ENCODE results near the gene RAI1. TPM values are rescaled to one million over a fixed set of nuclear protein-coding genes. Genes with fewer than 3 reads are reported as not detected.

Gene RAI1
- total RNA-seq, 1 donor from 2014 or later: 38.1 TPM

DNA sequence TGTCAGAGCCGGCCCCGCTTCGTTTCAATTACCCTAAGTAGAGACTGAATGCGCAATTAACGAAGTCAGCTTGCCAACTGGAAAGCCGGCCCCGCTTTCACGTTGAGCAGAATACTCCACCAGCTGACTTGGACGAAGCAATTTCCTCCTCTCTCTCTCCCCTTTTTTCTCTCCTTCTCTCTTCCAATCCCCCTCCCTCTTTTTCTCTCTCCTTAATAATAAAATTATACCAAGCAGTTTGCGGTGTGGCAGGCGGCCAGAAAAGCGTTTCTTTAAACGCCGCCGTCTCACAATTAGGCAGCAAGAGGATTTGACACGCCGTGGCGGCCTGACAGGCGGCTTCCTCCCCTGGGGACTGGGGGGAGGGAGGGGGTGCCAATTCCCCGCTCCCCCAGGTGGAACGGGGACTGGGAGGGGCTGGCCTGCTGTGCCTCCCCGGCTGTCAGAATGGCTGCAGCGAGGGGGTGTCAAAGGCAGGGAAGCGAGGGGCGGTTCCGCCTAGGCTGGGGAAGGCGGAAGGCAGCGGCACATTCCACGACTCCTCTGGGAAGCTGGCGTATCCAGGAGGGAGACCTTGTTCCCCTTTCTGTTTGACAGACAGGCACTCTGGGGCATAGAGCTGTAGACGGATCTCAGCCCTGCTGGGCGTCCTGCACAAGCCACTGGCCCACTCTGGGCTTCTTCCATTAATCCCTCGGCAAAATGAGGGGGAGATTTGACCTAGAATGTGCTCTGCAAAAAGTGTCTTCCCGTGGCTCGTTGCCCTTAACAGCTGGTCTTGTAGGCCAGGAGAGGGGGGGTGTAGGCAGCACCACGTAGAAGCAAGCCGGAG lies 102.8 kb downstream of the RAI1 start:
- H3K4me3 ChIP-seq: peak overlapping the region; percentile 55
- intact Hi-C loops (cut with DNase I): no loop called here
- H3K27me3 ChIP-seq: no peaks in the 10 kb centered on the region
- no peaks in the 10 kb centered on the region for H3K36me3 ChIP-seq
- DNase-seq: no peak
- H3K9me3 ChIP-seq: no peaks in the 10 kb centered on the region
- H3K4me1 ChIP-seq: peaks cover 42% of the 10 kb centered on the region
- TF ChIP-seq, protein P1, sequence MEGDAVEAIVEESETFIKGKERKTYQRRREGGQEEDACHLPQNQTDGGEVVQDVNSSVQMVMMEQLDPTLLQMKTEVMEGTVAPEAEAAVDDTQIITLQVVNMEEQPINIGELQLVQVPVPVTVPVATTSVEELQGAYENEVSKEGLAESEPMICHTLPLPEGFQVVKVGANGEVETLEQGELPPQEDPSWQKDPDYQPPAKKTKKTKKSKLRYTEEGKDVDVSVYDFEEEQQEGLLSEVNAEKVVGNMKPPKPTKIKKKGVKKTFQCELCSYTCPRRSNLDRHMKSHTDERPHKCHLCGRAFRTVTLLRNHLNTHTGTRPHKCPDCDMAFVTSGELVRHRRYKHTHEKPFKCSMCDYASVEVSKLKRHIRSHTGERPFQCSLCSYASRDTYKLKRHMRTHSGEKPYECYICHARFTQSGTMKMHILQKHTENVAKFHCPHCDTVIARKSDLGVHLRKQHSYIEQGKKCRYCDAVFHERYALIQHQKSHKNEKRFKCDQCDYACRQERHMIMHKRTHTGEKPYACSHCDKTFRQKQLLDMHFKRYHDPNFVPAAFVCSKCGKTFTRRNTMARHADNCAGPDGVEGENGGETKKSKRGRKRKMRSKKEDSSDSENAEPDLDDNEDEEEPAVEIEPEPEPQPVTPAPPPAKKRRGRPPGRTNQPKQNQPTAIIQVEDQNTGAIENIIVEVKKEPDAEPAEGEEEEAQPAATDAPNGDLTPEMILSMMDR (IDR thresholded peaks at IDR 0.05): no peak
- peak; percentile 8 for ATAC-seq
- peak overlapping the region; percentile 14 for H3K27ac ChIP-seq

DNA sequence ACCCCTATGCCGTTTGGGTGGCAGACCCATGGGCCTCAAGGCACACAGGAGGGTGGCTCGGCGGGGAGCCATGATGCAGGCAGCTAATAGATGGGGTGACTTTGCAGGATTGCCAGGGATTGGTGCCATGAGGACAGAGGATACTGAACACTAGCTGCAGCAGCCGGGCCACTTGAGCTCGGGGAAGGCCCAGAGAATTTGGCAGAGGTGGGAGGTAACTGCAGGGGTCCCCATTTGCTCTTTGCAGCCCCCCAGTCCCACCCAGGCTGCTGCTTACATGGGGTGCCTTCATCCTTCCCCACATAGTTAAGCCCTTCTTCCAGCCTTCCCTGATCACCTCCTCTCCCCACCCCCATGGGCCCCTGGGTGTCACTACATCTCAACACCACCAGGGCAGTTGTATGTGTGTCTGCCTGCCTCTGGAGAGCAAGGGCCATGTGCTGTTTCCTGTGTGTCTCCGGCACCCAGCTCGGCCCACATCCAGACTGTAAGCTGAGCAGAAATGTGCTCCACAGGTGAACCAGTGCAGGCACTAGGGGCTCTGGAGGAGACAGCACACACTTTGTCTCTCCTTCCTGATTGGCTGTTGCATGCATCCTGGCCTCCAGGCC lies 103.5 kb downstream of the RAI1 start:
- Histone ChIP-seq H3K27ac (no peak overlapping the region), H3K36me3 (no peaks in the 10 kb centered on the region), H3K4me3 (no peak overlapping the region), H3K27me3 (no peaks in the 10 kb centered on the region), H3K4me1 (peaks cover 38% of the 10 kb centered on the region), H3K9me3 (no peaks in the 10 kb centered on the region)
- intact Hi-C loops (cut with DNase I): no loop called here
- ATAC-seq: no peak
- DNase-seq: no peak
- TF ChIP-seq, protein P1 (IDR thresholded peaks at IDR 0.05): no peak

DNA sequence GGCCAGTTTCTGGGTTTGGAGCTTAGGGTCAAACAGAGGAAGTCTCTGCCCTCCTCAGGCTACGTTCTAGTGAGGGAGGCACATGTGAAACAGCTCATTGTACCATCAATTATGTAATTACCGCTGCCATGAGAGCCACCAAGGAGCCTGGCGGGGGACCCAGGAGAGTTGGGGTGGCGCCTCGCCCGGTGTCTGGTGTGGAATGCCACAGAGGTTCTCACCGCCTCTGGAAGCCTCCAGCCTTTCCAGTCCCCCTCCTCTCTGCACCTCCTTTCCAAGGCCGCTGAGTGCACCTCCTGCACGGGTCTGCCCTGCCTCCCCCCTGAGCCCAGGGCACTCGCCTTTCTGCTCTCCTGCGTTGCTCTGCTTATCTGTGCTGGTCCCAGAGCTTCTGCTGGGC lies 104.1 kb downstream of the RAI1 start:
- no peaks in the 10 kb centered on the region for H3K9me3 ChIP-seq
- ATAC-seq (no peak), DNase-seq (no peak)
- H3K4me1 ChIP-seq: peaks cover 37% of the 10 kb centered on the region
- H3K36me3 ChIP-seq: no peaks in the 10 kb centered on the region
- intact Hi-C loops (cut with DNase I): no loop called here
- H3K27ac ChIP-seq: no peak overlapping the region
- H3K4me3 ChIP-seq: no peak overlapping the region
- TF ChIP-seq, protein P1 (IDR thresholded peaks at IDR 0.05): no peak
- H3K27me3 ChIP-seq: no peaks in the 10 kb centered on the region

DNA sequence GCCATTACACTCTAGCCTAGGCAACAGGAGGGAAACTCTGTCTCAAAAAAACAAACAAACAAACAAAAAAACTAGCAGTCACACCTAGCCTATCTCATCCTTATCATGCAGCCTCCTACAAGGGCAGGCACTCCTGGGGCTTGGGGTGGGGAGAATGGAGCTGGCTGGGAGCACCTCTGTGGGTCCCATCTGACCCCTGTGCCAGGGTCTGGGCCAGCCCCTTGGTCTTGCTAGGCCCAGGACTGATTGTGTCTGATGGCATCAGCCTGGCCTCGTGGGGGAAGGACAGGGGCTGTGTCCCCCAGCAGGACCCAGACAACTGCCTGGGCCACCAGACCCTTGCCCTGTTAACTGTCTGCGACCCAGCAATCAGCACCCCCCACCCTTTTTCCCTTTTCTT lies 105.7 kb downstream of the RAI1 start:
- ATAC-seq (no peak), DNase-seq (no peak)
- no peaks in the 10 kb centered on the region for H3K9me3 ChIP-seq
- peaks cover 21% of the 10 kb centered on the region for H3K4me1 ChIP-seq
- no peak overlapping the region for H3K27ac ChIP-seq
- TF ChIP-seq, protein P1 (IDR thresholded peaks at IDR 0.05): no peak
- H3K27me3 ChIP-seq: no peaks in the 10 kb centered on the region
- H3K36me3 ChIP-seq: no peaks in the 10 kb centered on the region
- no peak overlapping the region for H3K4me3 ChIP-seq
- intact Hi-C loops (cut with DNase I): no loop called here

DNA sequence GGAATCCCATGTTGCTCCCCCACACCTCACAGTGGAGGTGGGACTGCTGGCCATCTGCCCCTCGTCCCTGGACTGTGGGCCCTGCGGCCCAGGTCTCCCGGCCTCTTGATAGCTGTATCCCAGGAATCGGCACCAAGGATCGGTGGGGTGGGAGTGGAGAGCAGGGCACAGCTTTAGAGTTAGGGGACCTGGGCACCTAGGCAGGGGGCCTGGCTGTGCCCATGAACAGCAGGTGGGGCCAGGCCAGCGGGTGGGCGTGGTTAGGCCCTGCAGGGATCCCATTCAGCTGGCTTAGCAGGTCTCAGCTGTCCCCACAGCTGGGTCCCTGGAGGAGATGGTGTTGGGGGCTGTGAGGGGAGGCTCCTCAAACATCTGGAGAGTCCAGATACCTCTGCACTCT lies 106.3 kb downstream of the RAI1 start:
- no peak overlapping the region for H3K4me3 ChIP-seq
- H3K9me3 ChIP-seq: no peaks in the 10 kb centered on the region
- no peaks in the 10 kb centered on the region for H3K27me3 ChIP-seq
- no peak for ATAC-seq
- peaks cover 25% of the 10 kb centered on the region for H3K4me1 ChIP-seq
- no peak overlapping the region for H3K27ac ChIP-seq
- H3K36me3 ChIP-seq: no peaks in the 10 kb centered on the region
- DNase-seq: no peak
- intact Hi-C loops (cut with DNase I): no loop called here
- TF ChIP-seq, protein P1 (IDR thresholded peaks at IDR 0.05): no peak
